ENCODE results near the gene LRP2BP. TPM values are rescaled to one million over a fixed set of nuclear protein-coding genes. Genes with fewer than 3 reads are reported as not detected.

The LRP2BP gene
- total and polyA plus RNA-seq, 2 of the 4 experiments (the other 2 are of a cell fraction) = 0.10 to 0.18 TPM

DNA sequence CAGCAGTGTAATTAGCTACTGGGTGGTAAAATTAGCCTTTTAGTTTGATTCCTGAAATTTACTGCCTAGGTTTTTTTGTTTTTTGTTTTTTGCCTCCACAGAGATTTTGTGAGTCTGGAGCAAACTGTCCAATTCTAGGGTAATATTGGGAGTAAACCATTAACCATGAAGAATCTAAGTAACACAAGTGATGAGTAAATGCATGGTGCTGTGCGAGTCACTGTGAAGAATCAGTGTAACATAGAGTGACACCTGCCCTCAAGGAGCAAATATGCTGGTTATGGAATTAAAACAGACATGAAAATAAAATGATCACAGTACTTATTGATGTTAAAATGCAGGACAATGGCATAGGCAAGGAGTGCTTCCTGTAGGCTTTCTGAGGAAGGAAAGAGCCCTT, 60.1 kb downstream of the LRP2BP start:
- intact Hi-C loops (cut with micrococcal nuclease) = no loop called here
- Histone ChIP-seq H4K91ac (ENCODE audit: insufficient read depth, low read depth, low read length) (no peak overlapping the region), H3K36me3 (ENCODE audit: control insufficient read depth, insufficient read depth, low read length) (peaks cover 2% of the 10 kb centered on the region), H3K9me3 (ENCODE audit: control insufficient read depth, insufficient read depth, low read length) (no peaks in the 10 kb centered on the region; the same call in 1 of the 2 replicates), H4K20me1 (ENCODE audit: insufficient read depth, low read length) (no peaks in the 10 kb centered on the region), H2BK15ac (ENCODE audit: low read depth, low read length) (no peak overlapping the region), H2AK9ac (replicated peaks; ENCODE audit: low read depth, low read length, poor library complexity) (no peak overlapping the region), H2AFZ (replicated peaks; ENCODE audit: low read length, poor library complexity) (no peak overlapping the region), H3K4me1 (ENCODE audit: control insufficient read depth, insufficient read depth, low read length) (no peaks in the 10 kb centered on the region), H3K56ac (ENCODE audit: extremely low read depth, insufficient read depth, low read length) (no peak overlapping the region), H3K4ac (ENCODE audit: low read depth, low read length) (no peak overlapping the region), H2BK20ac (ENCODE audit: low read depth, low read length) (no peak overlapping the region), H3K4me2 (ENCODE audit: low read depth, low read length) (no peak overlapping the region), H2BK120ac (ENCODE audit: low read depth, low read length) (no peak overlapping the region), H3K9ac (ENCODE audit: low read depth, low read length) (no peak overlapping the region), H3K9me1 (ENCODE audit: insufficient read depth, low read length) (no peaks in the 10 kb centered on the region; the same call in 1 of the 2 replicates), H3K23ac (ENCODE audit: low read depth, low read length) (no peak overlapping the region), H4K5ac (ENCODE audit: low read depth, low read length) (no peak overlapping the region), H2BK5ac (ENCODE audit: low read depth, low read length, poor library complexity, severe bottlenecking) (no peak overlapping the region), H3K27me3 (ENCODE audit: control insufficient read depth, insufficient read depth, low read length) (no peaks in the 10 kb centered on the region), H2AK5ac (ENCODE audit: low read depth, low read length) (no peak overlapping the region), H3K27ac (ENCODE audit: insufficient read depth, low read length) (no peak overlapping the region), H3K4me3 (ENCODE audit: insufficient read depth, low read depth, low read length) (no peak overlapping the region), H3K14ac (replicated peaks; ENCODE audit: low read depth, low read length) (no peak overlapping the region), H3K79me1 (ENCODE audit: low read depth in 1 of 2, low read length in 2 of 2) (no peaks in the 10 kb centered on the region; a peak in 1 of 4 replicates), H4K8ac (ENCODE audit: low read depth in 2 of 2, low read length in 2 of 2) (no peak overlapping the region), H3K18ac (ENCODE audit: low read depth, low read length) (no peak overlapping the region)
- ATAC-seq (ENCODE audit: low read depth) (no peak), DNase-seq (no peak)
- dilution Hi-C loops (cut with HindIII; ENCODE audit: low sequenced_read_pairs, unreplicated experiment) = no loop called here
- TF ChIP-seq MAZ (IDR thresholded peaks at IDR 0.05; ENCODE audit: borderline replicate concordance, low read depth, low read length) (no peak), RCOR1 (IDR thresholded peaks at IDR 0.05; ENCODE audit: insufficient replicate concordance, low read length) (no peak), MXI1 (IDR thresholded peaks at IDR 0.05; ENCODE audit: borderline replicate concordance, low read depth, low read length) (no peak), RAD21 (IDR thresholded peaks at IDR 0.05; ENCODE audit: low read length) (no peak), NFE2L2 (IDR thresholded peaks at IDR 0.05; ENCODE audit: low read depth, low read length) (no peak), POLR2A (IDR thresholded peaks at IDR 0.05; ENCODE audit: low read depth, low read length) (no peak), CEBPB (IDR thresholded peaks at IDR 0.05; ENCODE audit: low read depth, low read length) (no peak), MAFK (IDR thresholded peaks at IDR 0.05; ENCODE audit: low read depth, low read length) (no peak), BHLHE40 (IDR thresholded peaks at IDR 0.05; ENCODE audit: low read depth, low read length) (no peak), FOS (IDR thresholded peaks at IDR 0.05; ENCODE audit: low read depth, low read length) (no peak)
- TF ChIP-seq, protein P1, sequence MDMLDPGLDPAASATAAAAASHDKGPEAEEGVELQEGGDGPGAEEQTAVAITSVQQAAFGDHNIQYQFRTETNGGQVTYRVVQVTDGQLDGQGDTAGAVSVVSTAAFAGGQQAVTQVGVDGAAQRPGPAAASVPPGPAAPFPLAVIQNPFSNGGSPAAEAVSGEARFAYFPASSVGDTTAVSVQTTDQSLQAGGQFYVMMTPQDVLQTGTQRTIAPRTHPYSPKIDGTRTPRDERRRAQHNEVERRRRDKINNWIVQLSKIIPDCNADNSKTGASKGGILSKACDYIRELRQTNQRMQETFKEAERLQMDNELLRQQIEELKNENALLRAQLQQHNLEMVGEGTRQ (IDR thresholded peaks at IDR 0.05; ENCODE audit: low read depth, low read length) = no peak
- TF ChIP-seq, protein P2, sequence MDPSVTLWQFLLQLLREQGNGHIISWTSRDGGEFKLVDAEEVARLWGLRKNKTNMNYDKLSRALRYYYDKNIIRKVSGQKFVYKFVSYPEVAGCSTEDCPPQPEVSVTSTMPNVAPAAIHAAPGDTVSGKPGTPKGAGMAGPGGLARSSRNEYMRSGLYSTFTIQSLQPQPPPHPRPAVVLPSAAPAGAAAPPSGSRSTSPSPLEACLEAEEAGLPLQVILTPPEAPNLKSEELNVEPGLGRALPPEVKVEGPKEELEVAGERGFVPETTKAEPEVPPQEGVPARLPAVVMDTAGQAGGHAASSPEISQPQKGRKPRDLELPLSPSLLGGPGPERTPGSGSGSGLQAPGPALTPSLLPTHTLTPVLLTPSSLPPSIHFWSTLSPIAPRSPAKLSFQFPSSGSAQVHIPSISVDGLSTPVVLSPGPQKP (IDR thresholded peaks at IDR 0.05; ENCODE audit: borderline replicate concordance, low read depth, low read length) = no peak
- in situ Hi-C loops (cut with MboI; ENCODE audit: low sequenced_read_pairs) = no loop called here
- POLR2A ChIA-PET (ENCODE audit: unreplicated experiment) = no interaction called here
- BruUV-seq (replicated peaks) = no TSS peak
- CTCF ChIA-PET = no interaction called here
- WGBS, 2 experiments (ENCODE audit: extremely low coverage in 2 of 2, insufficient read length in 1 of 2) = 100% methylated on average over 1 of the region's 1 CpG; no CpG with 5 or more reads in 1 of the 2 experiments

All from IMR-90 (cell line).